Choroid plexus epithelial cell (primary cell): Measurements from ENCODE around the gene FITM1.

Experiments
- DNase-seq: peaks from one replicate; pipeline ENCODE4 v3.0.0-alpha.2; 2010; ENCODE audit warnings: low read depth
- H3K4me3 ChIP-seq: 2 replicates; pipeline ENCODE4 v1.5.1; 2011; ENCODE audit warnings: low read depth, mild to moderate bottlenecking, control low read depth, low read length, moderate library complexity
- CTCF ChIP-seq: conservative IDR thresholded peaks from 2 replicates; pipeline ENCODE4 v1.5.1; 2011; ENCODE audit warnings: low read depth, mild to moderate bottlenecking, control low read depth, inconsistent platforms, low read length, moderate library complexity

Gene FITM1

GRCh38 chr14:24092505-24093206, 37.8 kb upstream of the FITM1 start:
- TF ChIP-seq CTCF: no peak
- no peak overlapping the region for H3K4me3 ChIP-seq
- DNase-seq: no peak

DNA sequence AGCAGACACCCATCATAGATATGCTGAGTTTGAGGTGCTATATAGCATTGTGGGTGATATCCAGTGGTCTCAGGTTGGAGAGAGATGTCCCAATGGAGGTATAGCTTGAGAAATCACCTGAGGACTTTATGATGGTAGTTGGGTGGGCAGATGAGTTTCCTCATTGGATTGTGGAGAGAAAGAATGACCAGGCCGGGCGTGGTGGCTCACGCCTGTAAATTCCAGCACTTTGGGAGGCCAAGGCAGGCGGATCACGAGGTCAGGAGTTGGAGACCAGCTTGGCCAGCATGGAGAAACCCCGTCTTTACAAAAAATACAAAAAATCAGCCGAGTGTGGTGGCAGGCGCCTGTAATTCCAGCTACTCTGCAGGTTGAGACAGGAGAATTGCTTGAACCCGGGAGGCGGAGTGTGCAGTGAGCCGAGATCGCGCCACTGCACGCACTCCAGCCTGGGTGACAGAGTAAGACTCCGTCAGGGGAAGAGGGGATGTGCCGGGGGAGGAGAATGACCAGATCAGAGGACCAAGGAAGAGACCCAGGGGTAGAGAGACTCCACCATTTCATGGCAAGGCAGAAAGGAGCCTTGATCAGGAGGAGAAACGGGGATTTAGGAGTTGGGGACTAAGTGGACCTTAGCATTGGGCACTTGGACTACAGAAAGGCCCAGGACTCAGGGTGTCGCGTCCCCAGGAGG, 37.1 kb upstream of the FITM1 start:
- no peak for DNase-seq
- peak overlapping the region; percentile 89 for H3K4me3 ChIP-seq
- no peak for TF ChIP-seq CTCF

DNA sequence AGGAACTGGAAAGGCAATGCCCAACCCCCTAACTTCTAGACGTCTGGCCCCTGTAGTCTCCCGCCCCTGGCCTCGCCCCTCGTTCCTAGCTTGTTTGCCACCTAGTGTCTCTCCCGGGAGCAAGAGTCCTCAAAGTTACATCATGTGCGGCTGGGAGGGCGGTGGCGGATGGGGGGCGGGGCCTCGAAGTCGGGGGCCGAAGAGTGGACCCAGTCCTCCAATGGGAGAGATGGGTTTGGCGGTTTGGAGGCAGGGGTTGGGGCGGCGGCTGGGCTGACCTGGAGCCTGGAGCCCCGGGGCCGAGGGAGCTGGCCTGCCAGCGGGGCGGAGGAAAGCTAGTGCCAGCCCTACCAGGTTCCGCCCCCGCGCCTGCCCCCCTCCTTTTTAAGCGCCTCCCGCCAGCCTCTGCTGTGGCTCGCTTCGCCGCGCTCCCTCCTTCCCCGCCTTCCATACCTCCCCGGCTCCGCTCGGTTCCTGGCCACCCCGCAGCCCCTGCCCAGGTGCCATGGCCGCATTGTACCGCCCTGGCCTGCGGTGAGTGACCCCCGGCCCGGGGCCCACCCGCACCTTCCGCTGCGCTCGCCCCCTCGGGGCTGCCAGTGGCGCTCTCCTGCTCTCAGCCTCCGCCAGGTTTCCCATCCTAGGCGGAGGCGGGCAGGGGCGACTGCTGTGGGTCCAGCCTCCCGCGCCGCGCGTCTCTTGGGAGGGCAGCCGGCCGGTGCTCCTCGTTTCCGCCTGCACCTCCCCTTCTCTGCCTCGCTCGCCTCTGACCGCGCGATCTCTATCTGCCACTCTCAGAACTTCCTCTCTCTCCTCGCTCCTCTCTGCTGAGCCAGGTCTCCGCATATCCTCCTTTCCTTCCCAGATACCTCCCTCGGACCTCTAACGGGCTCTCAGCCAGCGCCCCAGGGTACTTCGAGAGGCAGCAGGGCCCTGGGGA, 36.3 kb upstream of the FITM1 start, which contains the start of gene PCK2:
Gene PCK2, plus strand, starts transcription at position 411 of the 940 bp plus-strand sequence. Its CDS starts 95 bp downstream, at position 506.
- peak within 1 kb of the TSS; percentile 89 for H3K4me3 ChIP-seq
- peak; percentile 90 for DNase-seq
- peak; percentile 2 for TF ChIP-seq CTCF

DNA sequence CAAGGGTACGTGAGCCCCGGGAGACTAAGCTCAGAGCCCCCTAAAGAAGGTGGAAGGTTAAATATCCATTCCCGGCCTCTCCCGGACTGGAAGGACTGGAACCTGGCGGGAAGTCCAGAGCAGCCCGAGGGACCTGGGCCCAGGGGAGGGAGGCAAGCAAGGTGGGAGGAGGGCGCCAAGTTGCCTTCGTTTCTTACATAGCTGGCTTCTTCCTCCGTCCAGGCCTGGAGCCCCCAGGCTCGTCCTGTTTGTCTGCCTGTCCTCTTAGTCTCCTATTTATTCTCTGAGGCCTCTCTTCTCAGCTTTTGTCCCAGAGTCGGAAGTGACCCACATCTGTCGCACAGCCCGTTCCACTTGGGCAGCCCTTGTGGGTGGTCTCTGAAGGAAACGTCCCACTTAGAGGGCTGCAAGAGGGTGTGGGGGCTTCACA, 35.6 kb upstream of the FITM1 start:
- peak; percentile 23 for DNase-seq
- H3K4me3 ChIP-seq: peak overlapping the region; percentile 89
- TF ChIP-seq CTCF: no peak

DNA sequence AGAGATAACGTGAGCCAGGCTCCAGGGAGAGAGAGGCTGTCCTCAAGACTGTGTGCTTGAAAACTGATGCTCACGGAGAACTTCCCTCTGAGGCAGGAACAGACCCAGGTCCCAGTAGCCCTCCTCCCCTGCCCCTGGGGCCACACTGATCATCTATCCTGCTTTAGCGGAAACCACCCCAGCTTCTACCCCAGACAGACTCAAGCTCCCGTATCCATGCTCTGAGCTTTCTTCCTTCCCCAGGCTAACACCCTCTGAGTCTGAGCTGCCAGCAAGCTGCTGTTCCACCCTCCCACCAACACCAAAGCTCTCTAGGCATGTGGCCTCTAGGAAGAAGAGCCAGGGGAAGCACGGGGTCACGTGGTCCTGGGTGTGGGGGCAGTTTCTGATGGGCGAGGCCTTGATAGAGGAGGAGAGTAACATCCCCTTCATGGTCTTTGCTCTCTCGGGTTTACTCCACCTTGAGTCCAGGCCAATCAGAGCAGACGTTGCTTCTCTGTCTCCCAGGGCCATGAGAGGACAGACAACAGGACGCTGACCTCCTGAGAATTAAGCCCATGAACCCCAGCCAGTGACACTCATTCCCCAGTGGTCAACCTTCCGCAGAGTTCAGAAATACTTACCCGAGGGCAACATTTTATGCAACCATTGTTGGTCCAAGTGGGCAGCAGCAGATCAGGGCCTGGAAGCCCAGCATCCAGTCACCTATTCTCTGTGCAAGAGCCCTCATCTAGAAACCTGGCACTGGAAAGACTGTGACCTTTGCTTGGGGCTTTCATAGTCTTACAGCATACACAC, 35.0 kb upstream of the FITM1 start:
- peak; percentile 38 for DNase-seq
- TF ChIP-seq CTCF: no peak
- H3K4me3 ChIP-seq: peak overlapping the region; percentile 89

DNA sequence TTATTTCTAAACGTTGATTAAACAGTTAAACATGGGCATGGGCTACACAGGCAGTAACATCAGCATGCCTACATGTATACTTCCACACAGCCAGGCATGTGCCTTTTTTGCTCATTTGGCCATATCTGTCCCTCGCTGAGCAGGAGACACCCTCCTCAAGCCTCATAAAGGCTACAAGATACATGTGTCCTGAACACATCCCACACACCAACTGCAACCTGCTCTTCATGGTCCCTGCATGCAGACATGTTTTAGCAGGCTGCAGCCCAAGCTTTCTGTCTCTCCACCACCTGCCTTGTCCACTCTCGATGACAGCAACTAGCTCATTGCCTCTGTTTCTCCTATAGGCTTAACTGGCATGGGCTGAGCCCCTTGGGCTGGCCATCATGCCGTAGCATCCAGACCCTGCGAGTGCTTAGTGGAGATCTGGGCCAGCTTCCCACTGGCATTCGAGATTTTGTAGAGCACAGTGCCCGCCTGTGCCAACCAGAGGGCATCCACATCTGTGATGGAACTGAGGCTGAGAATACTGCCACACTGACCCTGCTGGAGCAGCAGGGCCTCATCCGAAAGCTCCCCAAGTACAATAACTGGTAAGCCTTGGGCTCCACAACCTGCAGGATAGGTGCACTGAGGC, 33.8 kb upstream of the FITM1 start:
- no peak for DNase-seq
- H3K4me3 ChIP-seq: no peak overlapping the region
- no peak for TF ChIP-seq CTCF
